ENCODE results near the gene PROCA1. TPM values are rescaled to one million over a fixed set of nuclear protein-coding genes. Genes with fewer than 3 reads are reported as not detected.
A peak's percentile ranks its signal among the peaks of the same experiment; 100 is the strongest.

PROCA1 gene
- total and polyA plus RNA-seq, 9 of the 15 experiments (the other 6 are each of a cell fraction or from before 2014, with no cell fraction given) = 0.78 to 16.2 (median 5.6) TPM

DNA sequence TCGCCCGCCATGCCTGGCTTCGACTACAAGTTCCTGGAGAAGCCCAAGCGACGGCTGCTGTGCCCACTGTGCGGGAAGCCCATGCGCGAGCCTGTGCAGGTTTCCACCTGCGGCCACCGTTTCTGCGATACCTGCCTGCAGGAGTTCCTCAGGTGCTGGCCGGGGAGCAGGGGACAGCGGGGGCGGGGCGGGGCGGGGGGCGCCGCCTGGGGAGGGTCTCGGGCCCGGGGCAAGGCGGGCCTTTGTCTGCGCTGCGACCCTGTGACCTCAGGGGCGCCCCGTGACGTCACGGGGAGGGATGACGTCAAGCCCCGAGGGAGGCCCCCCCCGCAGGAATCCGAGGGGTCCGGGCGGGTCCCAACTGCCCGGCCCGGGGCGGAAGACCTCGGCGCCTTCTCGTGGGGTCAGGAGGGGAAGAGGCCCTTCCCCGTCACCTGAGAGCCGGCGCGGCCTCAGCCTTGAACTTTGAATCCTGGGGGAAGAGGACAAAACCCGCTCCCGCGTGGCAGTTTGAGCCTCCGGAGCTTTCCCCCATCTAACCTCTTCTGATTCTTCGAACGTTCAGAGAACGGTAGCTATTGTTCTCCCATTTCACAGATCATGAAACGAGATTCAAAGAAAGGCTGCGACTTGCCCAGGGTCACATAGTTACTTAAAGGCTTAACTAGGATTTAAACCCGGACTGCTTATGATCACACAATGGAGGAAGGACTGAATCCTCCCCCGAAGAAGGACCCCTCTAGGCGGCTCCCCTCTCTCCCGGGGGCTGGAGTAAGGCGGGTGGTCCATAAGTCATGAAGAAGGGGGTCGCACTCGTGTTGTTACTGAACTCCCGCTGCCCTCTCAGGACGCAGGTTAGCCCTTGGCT lies 32.6 kb upstream of the PROCA1 start (continued):
- TF ChIP-seq, protein P1, sequence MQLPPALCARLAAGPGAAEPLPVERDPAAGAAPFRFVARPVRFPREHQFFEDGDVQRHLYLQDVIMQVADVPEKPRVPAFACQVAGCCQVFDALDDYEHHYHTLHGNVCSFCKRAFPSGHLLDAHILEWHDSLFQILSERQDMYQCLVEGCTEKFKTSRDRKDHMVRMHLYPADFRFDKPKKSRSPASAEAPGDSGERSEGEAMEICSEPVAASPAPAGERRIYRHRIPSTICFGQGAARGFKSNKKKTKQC (CRISPR knock-in tag; IDR thresholded peaks at IDR 0.05) = peak; percentile 95
- no peak for TF ChIP-seq ZNF79 (CRISPR knock-in tag; IDR thresholded peaks at IDR 0.05; ENCODE audit: low read depth)
- TF ChIP-seq POLR2A (conservative IDR thresholded peaks at IDR 0.05) = peak; percentile 67; the same call in 1 of the 2 replicates
- TF ChIP-seq, protein P2, sequence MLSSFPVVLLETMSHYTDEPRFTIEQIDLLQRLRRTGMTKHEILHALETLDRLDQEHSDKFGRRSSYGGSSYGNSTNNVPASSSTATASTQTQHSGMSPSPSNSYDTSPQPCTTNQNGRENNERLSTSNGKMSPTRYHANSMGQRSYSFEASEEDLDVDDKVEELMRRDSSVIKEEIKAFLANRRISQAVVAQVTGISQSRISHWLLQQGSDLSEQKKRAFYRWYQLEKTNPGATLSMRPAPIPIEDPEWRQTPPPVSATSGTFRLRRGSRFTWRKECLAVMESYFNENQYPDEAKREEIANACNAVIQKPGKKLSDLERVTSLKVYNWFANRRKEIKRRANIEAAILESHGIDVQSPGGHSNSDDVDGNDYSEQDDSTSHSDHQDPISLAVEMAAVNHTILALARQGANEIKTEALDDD (IDR thresholded peaks at IDR 0.05) = no peak
- TF ChIP-seq RBM14 (IDR thresholded peaks at IDR 0.05; ENCODE audit: borderline replicate concordance, insufficient read depth, low read depth, low read length) = no peak
- TF ChIP-seq NFIX (CRISPR knock-in tag; IDR thresholded peaks at IDR 0.05; ENCODE audit: low read depth) = no peak
- TF ChIP-seq ZSCAN29 (IDR thresholded peaks at IDR 0.05) = no peak
- TF ChIP-seq TBP (optimal IDR thresholded peaks at IDR 0.05; ENCODE audit: low read depth, low read length) = no peak
- TF ChIP-seq ETV6 (IDR thresholded peaks at IDR 0.05; ENCODE audit: borderline replicate concordance in 1 of 2, low read depth in 2 of 2, low read length in 1 of 2) = no peak
- TF ChIP-seq ETV6 (CRISPR knock-in tag; IDR thresholded peaks at IDR 0.05; ENCODE audit: borderline replicate concordance) = 0 out of 2 replicates have a peak, but pooled peaks have one; percentile 95
- no peak for TF ChIP-seq HNRNPUL1 (IDR thresholded peaks at IDR 0.05; ENCODE audit: low read length)
- TF ChIP-seq, protein P3, sequence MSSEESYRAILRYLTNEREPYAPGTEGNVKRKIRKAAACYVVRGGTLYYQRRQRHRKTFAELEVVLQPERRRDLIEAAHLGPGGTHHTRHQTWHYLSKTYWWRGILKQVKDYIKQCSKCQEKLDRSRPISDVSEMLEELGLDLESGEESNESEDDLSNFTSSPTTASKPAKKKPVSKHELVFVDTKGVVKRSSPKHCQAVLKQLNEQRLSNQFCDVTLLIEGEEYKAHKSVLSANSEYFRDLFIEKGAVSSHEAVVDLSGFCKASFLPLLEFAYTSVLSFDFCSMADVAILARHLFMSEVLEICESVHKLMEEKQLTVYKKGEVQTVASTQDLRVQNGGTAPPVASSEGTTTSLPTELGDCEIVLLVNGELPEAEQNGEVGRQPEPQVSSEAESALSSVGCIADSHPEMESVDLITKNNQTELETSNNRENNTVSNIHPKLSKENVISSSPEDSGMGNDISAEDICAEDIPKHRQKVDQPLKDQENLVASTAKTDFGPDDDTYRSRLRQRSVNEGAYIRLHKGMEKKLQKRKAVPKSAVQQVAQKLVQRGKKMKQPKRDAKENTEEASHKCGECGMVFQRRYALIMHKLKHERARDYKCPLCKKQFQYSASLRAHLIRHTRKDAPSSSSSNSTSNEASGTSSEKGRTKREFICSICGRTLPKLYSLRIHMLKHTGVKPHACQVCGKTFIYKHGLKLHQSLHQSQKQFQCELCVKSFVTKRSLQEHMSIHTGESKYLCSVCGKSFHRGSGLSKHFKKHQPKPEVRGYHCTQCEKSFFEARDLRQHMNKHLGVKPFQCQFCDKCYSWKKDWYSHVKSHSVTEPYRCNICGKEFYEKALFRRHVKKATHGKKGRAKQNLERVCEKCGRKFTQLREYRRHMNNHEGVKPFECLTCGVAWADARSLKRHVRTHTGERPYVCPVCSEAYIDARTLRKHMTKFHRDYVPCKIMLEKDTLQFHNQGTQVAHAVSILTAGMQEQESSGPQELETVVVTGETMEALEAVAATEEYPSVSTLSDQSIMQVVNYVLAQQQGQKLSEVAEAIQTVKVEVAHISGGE (CRISPR knock-in tag; IDR thresholded peaks at IDR 0.05) = no peak; a peak in 1 of 6 replicates
- peak; percentile 96 for TF ChIP-seq FOXP1 (CRISPR knock-in tag; IDR thresholded peaks at IDR 0.05)
- TF ChIP-seq, protein P4, sequence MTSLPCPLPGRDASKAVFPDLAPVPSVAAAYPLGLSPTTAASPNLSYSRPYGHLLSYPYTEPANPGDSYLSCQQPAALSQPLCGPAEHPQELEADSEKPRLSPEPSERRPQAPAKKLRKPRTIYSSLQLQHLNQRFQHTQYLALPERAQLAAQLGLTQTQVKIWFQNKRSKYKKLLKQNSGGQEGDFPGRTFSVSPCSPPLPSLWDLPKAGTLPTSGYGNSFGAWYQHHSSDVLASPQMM (CRISPR knock-in tag; IDR thresholded peaks at IDR 0.05) = no peak
- no peak for TF ChIP-seq ZNF583 (CRISPR knock-in tag; IDR thresholded peaks at IDR 0.05)
- peak; percentile 70 for TF ChIP-seq JUND (IDR thresholded peaks at IDR 0.05; ENCODE audit: borderline replicate concordance, low read depth, low read length)
- peak; percentile 63; the same call in 1 of the 3 replicates for TF ChIP-seq JUND (tag; IDR thresholded peaks at IDR 0.05; ENCODE audit: borderline replicate concordance, low read depth, low read length)
- TF ChIP-seq, protein P5, sequence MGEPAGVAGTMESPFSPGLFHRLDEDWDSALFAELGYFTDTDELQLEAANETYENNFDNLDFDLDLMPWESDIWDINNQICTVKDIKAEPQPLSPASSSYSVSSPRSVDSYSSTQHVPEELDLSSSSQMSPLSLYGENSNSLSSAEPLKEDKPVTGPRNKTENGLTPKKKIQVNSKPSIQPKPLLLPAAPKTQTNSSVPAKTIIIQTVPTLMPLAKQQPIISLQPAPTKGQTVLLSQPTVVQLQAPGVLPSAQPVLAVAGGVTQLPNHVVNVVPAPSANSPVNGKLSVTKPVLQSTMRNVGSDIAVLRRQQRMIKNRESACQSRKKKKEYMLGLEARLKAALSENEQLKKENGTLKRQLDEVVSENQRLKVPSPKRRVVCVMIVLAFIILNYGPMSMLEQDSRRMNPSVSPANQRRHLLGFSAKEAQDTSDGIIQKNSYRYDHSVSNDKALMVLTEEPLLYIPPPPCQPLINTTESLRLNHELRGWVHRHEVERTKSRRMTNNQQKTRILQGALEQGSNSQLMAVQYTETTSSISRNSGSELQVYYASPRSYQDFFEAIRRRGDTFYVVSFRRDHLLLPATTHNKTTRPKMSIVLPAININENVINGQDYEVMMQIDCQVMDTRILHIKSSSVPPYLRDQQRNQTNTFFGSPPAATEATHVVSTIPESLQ (CRISPR knock-in tag; IDR thresholded peaks at IDR 0.05) = no peak
- no peak for TF ChIP-seq ZFP36 (IDR thresholded peaks at IDR 0.05; ENCODE audit: low read depth, low read length, partially characterized antibody)
- no peak for TF ChIP-seq KLF10 (CRISPR knock-in tag; IDR thresholded peaks at IDR 0.05)
- no peak for TF ChIP-seq RUNX1 (IDR thresholded peaks at IDR 0.05; ENCODE audit: low read depth)
